ENCODE measurements around the gene SUSD2.

Gene SUSD2

GRCh38 chr22:24230911-24231656 is 49.8 kb downstream of the SUSD2 start:
- DNase-seq (ENCODE audit: extremely low read depth, low read depth) = no peak
- TF ChIP-seq, protein P1, sequence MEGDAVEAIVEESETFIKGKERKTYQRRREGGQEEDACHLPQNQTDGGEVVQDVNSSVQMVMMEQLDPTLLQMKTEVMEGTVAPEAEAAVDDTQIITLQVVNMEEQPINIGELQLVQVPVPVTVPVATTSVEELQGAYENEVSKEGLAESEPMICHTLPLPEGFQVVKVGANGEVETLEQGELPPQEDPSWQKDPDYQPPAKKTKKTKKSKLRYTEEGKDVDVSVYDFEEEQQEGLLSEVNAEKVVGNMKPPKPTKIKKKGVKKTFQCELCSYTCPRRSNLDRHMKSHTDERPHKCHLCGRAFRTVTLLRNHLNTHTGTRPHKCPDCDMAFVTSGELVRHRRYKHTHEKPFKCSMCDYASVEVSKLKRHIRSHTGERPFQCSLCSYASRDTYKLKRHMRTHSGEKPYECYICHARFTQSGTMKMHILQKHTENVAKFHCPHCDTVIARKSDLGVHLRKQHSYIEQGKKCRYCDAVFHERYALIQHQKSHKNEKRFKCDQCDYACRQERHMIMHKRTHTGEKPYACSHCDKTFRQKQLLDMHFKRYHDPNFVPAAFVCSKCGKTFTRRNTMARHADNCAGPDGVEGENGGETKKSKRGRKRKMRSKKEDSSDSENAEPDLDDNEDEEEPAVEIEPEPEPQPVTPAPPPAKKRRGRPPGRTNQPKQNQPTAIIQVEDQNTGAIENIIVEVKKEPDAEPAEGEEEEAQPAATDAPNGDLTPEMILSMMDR (IDR thresholded peaks at IDR 0.05; ENCODE audit: low read depth, low read length) = peak; percentile 11

GRCh38 chr22:24231706-24232105 is 50.4 kb downstream of the SUSD2 start:
- TF ChIP-seq, protein P1 (IDR thresholded peaks at IDR 0.05; ENCODE audit: low read depth, low read length) = no peak
- no peak for DNase-seq (ENCODE audit: extremely low read depth, low read depth)

GRCh38 chr22:24232124-24232523 is 50.8 kb downstream of the SUSD2 start:
- TF ChIP-seq, protein P1 (IDR thresholded peaks at IDR 0.05; ENCODE audit: low read depth, low read length) = no peak
- DNase-seq (ENCODE audit: extremely low read depth, low read depth) = no peak

DNA sequence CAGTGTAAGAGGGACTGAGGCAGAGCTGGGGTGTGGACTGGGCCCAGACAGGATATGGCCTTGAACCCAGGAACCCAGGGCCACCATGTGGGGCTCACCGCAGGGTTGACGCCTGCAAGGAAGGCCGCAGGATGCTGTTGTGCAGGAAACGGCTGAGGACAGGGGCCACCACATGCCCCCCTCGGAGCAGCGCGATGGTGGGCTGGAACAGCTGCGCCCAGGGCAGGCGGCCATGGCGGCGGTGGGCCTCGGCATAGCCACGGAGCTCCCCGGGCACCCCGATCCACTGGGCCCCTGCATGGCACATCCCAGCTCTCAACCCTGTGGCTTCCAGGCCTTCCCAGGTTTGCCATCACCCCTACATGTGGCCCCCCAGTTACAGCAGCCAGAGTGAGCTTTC is 51.4 kb downstream of the SUSD2 start:
- TF ChIP-seq, protein P1 (IDR thresholded peaks at IDR 0.05; ENCODE audit: low read depth, low read length) = no peak
- DNase-seq (ENCODE audit: extremely low read depth, low read depth) = no peak

DNA sequence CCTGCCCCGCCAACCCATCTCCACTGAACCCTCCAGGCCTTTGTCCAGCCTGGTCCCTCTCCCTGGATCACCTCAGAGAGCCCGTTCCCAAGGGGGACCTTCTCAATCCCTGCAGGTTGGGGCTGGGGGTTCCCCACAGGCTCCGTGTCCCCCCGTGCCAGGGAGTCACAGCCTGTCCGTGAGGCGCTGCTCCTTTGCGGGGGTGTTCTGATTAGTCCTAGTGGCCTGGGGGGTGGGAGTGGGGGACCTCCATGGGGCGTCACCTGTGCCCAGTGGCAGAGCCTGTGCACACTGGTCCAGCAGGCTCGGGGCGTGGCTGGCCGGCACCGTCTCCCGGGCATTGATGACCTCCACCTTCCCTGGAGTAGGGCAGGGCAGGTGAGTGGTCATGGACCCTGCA is 51.9 kb downstream of the SUSD2 start:
- TF ChIP-seq, protein P1 (IDR thresholded peaks at IDR 0.05; ENCODE audit: low read depth, low read length) = no peak
- DNase-seq (ENCODE audit: extremely low read depth, low read depth) = no peak

DNA sequence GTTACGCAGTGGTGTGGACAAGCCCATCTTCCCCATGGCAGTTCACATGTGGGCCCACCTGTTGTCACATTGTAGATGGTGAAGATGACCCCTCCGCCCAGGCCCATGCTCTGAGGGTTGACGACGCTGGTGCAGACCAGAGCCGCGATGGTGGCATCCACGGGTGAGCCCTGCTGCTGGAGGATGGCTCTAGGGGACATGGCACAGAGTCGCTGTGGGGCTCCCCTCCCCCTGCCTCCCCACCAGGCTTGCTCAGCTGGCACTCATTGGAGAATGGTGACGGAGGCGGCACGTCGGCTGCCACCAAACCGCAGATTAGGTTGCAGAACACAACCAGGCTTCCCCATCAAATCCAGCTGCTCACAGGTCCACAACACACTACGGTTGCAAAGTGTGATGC is 52.5 kb downstream of the SUSD2 start:
- TF ChIP-seq, protein P1 (IDR thresholded peaks at IDR 0.05; ENCODE audit: low read depth, low read length) = no peak
- no peak for DNase-seq (ENCODE audit: extremely low read depth, low read depth)

- DNase-seq (ENCODE audit: extremely low read depth, low read depth) = no peak
- TF ChIP-seq, protein P1 (IDR thresholded peaks at IDR 0.05; ENCODE audit: low read depth, low read length) = no peak
These were observed 54.0 kb downstream of the SUSD2 start for GRCh38 chr22:24235315-24235714.

Measured in AG09319 (cell line).